ENCODE results near the gene KDM4B. TPM values are rescaled to one million over a fixed set of nuclear protein-coding genes. Genes with fewer than 3 reads are reported as not detected.
A peak's percentile ranks its signal among the peaks of the same experiment; 100 is the strongest.

KDM4B gene
- total and polyA plus RNA-seq, 9 of the 15 experiments (the other 6 are each of a cell fraction or from before 2014, with no cell fraction given): 0.21 to 29.9 (median 7.3) TPM

DNA sequence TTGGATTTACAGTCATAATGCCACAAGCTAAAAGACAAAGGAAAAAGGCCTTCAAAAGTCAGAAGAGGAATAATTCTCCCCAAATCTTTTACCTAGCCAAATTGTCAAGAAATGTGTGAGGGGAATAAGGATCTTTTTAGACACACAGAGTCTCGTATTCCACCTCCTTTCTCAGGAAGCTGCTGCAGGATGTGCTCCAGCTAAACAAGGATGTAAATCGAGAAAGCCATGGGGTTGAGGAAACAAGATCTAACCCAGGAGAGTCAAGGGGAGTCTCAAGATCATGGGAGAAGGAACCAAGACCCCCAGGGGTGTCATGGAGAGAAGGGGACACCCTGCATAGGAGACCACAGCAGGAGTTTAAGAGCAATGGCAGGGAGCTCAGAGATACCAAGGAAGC is 147.4 kb downstream of the KDM4B start (continued):
- no peak for TF ChIP-seq SMARCA5 (IDR thresholded peaks at IDR 0.05)
- no peak for TF ChIP-seq ASH1L (IDR thresholded peaks at IDR 0.05; ENCODE audit: borderline replicate concordance, low read depth, partially characterized antibody)

DNA sequence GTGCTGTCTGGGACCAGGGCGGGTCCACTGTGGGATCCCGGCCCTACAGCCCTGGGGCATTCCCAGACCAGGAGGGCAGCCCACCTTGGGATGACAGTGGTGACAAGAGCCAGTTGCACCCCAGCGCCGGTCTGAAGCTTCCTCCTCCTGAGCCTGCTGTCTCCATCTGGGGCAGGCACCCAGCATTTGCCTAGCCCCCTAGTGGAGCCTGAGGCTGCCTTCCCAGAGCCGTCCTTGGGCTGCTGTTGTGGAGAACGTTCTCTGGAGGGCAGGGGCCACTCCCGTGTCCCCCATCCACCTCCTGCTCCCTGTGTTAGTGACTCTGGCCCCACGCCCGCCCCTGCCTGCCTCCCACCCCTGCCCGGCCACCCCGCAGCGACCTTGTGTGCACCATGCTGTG is 148.5 kb downstream of the KDM4B start:
- no peaks in the 10 kb centered on the region for H3K79me2 ChIP-seq (ENCODE audit: control insufficient read depth, insufficient read depth, low read length)
- ChIA-PET CTCF (ENCODE audit: low intra/inter-chr PET ratio) (no interaction called here), POLR2A (interaction anchor here (0.6 kb wide), 2 partner anchors 33 to 964 kb away, joined by 3 read pairs; no protein-coding TSS in a partner anchor)
- ATAC-seq (peak; percentile 61), DNase-seq (ENCODE audit: extremely low read depth in 1 of 4, low spot score in 3 of 4) (no peak), FAIRE-seq (no peak)
- H3K4me1 ChIP-seq (replicated peaks in 1 of 2; ENCODE audit: control insufficient read depth in 2 of 2, insufficient read depth in 2 of 2, low read length in 2 of 2): peaks cover 0 to 24% of the 10 kb centered on the region in 2 experiments; a peak in 1 of 5 replicates
- 81% methylated on average over 5 of the region's 12 CpGs for WGBS (ENCODE audit: insufficient coverage, low coverage, missing lambda C conversion rate)
- H3K9me1 ChIP-seq (ENCODE audit: control insufficient read depth, insufficient read depth, low read length): no peaks in the 10 kb centered on the region
- 0 out of 2 replicates have a peak, but pooled peaks cover 7% of the 10 kb centered on the region for H4K20me1 ChIP-seq (replicated peaks; ENCODE audit: control insufficient read depth, insufficient read depth, low read length)
- H3K4me2 ChIP-seq (ENCODE audit: insufficient read depth, low read length): no peak overlapping the region
- intact Hi-C loops (cut with micrococcal nuclease) (no loop called here), in situ Hi-C loops (cut with MboI) (no loop called here)
- H2AFZ ChIP-seq (ENCODE audit: low read depth, low read length): no peak overlapping the region
- peaks cover 16% of the 10 kb centered on the region; the same call in 2 of the 3 replicates for H3K36me3 ChIP-seq (ENCODE audit: control insufficient read depth, insufficient read depth, low read length)
- BruUV-seq (replicated peaks): no TSS peak
- no peaks in the 10 kb centered on the region for H3K27me3 ChIP-seq (ENCODE audit: control insufficient read depth in 2 of 2, insufficient read depth in 2 of 2, low read length in 2 of 2)
- H3K27ac ChIP-seq (ENCODE audit: extremely low read depth, low read depth, low read length): no peak overlapping the region
- H3K4me3 ChIP-seq: no peak overlapping the region
- TF ChIP-seq RBM15 (IDR thresholded peaks at IDR 0.05; ENCODE audit: insufficient read depth, low read length): no peak
- TF ChIP-seq STAT5A (IDR thresholded peaks at IDR 0.05; ENCODE audit: borderline replicate concordance, low read length): no peak
- TF ChIP-seq HDGF (IDR thresholded peaks at IDR 0.05): no peak
- TF ChIP-seq OTX1 (CRISPR knock-in tag; IDR thresholded peaks at IDR 0.05): no peak
- no peak for TF ChIP-seq ZNF766 (CRISPR knock-in tag; conservative IDR thresholded peaks at IDR 0.05)
- TF ChIP-seq NCOA2 (IDR thresholded peaks at IDR 0.05; ENCODE audit: partially characterized antibody in 2 of 2): no peak
- no peak for TF ChIP-seq ZNF3 (CRISPR knock-in tag; IDR thresholded peaks at IDR 0.05)
- TF ChIP-seq CHD4 (IDR thresholded peaks at IDR 0.05; ENCODE audit: insufficient read depth, insufficient replicate concordance, low read depth, low read length, poor library complexity, severe bottlenecking): no peak
- TF ChIP-seq RHOXF2B (CRISPR knock-in tag; conservative IDR thresholded peaks at IDR 0.05): no peak
- TF ChIP-seq ERF (CRISPR knock-in tag; IDR thresholded peaks at IDR 0.05): no peak
- TF ChIP-seq XRCC3 (IDR thresholded peaks at IDR 0.05): no peak
- TF ChIP-seq, protein P1, sequence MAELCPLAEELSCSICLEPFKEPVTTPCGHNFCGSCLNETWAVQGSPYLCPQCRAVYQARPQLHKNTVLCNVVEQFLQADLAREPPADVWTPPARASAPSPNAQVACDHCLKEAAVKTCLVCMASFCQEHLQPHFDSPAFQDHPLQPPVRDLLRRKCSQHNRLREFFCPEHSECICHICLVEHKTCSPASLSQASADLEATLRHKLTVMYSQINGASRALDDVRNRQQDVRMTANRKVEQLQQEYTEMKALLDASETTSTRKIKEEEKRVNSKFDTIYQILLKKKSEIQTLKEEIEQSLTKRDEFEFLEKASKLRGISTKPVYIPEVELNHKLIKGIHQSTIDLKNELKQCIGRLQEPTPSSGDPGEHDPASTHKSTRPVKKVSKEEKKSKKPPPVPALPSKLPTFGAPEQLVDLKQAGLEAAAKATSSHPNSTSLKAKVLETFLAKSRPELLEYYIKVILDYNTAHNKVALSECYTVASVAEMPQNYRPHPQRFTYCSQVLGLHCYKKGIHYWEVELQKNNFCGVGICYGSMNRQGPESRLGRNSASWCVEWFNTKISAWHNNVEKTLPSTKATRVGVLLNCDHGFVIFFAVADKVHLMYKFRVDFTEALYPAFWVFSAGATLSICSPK (IDR thresholded peaks at IDR 0.05; ENCODE audit: borderline replicate concordance): no peak
- no peak for TF ChIP-seq ILK (tag; IDR thresholded peaks at IDR 0.05; ENCODE audit: borderline replicate concordance, low read depth)
- no peak overlapping the region for H3K9ac ChIP-seq (ENCODE audit: insufficient read depth in 1 of 2, low read depth in 2 of 2, low read length in 2 of 2)
- H3K9me3 ChIP-seq (replicated peaks; ENCODE audit: control insufficient read depth, insufficient read depth, low read depth, low read length): no peaks in the 10 kb centered on the region
